K562 (cell line): ENCODE measurements around the gene ITGB5. TPM values are rescaled to one million over a fixed set of nuclear protein-coding genes. Genes with fewer than 3 reads are reported as not detected.

Experiments
- ATAC-seq: fragments of 200-7000 bp; cut with Tn5 transposase; 3 replicates; pipeline ENCODE4 v1.9.1; 2020; ENCODE audit warnings: moderate library complexity
- BruUV-seq: library from RNA; stranded (reverse); fragments of 400-500 nt; replicated peaks from 2 replicates; lab custom pipeline; 2021; lab: Mats Ljungman, UMichigan
- CTCF ChIA-PET: fragments of 300-600 bp; formaldehyde crosslinking; extraction: SDS; loops from one replicate; lab custom pipeline; 2021; ENCODE audit warnings: low intra/inter-chr PET ratio; lab: Yijun Ruan, JAX
- POLR2A ChIA-PET: fragments of 300-600, 350-650 bp; sonication (Branson Sonifier 250); formaldehyde crosslinking; extraction: SDS; loops from one replicate; lab custom pipeline; 2021; ENCODE audit warnings: antibody characterized with exemption, inconsistent platforms; lab: Yijun Ruan, JAX
- DNase-seq, 4 experiments: peaks; one replicate each; pipeline versions ENCODE4 v3.0.0 to v3.0.0-alpha.2; 2011 to 2018; ENCODE audit warnings: low spot score in 3 of 4, mixed read lengths in 3 of 4; ENCODE audit errors: extremely low read depth in 1 of 4
- FAIRE-seq: peaks from 2 replicates; lab custom pipeline; 2011; peaks lifted over from hg19 to GRCh38; lab: Jason Lieb, UNC
- H2AFZ ChIP-seq: 2 replicates; pipeline ENCODE4 v1.6.0; 2011; ENCODE audit warnings: low read depth, low read length, control low read depth, inconsistent platforms
- H3K27ac ChIP-seq: fragments of 200-600 bp; 3 replicates; pipeline ENCODE4 v1.8.0; 2011; ENCODE audit warnings: low read depth, mild to moderate bottlenecking, control low read depth, inconsistent platforms, low read length, moderate library complexity, mixed read lengths; ENCODE audit errors: extremely low read depth
- H3K27me3 ChIP-seq, 2 experiments: fragments of 300-600 bp in 1 of 2; 2 replicates in 1 of 2; 3 replicates in 1 of 2; pipeline versions ENCODE4 v1.6.0 to v1.8.0; 2011; ENCODE audit warnings: inconsistent platforms in 2 of 2, low read length in 2 of 2, mild to moderate bottlenecking in 1 of 2, mixed read lengths in 1 of 2, moderate library complexity in 1 of 2; ENCODE audit not compliant: control insufficient read depth in 2 of 2, insufficient read depth in 2 of 2
- H3K36me3 ChIP-seq: fragments of 300-600 bp; 3 replicates; pipeline ENCODE4 v1.8.0; 2011; ENCODE audit warnings: mild to moderate bottlenecking, low read length, inconsistent platforms; ENCODE audit not compliant: control insufficient read depth, insufficient read depth
- H3K4me1 ChIP-seq, 2 experiments: fragments of 200-600 bp in 1 of 2; replicated peaks in 1 of 2; 2 replicates in 1 of 2; 3 replicates in 1 of 2; pipeline versions ENCODE4 v1.5.1 to v1.8.0; 2011; ENCODE audit warnings: inconsistent platforms in 2 of 2, low read length in 2 of 2, mild to moderate bottlenecking in 1 of 2, mixed read lengths in 1 of 2, moderate library complexity in 1 of 2; ENCODE audit not compliant: control insufficient read depth in 2 of 2, insufficient read depth in 2 of 2
- H3K4me2 ChIP-seq: 2 replicates; pipeline ENCODE4 v1.6.1; 2011; ENCODE audit warnings: low read length, control low read depth, inconsistent platforms, mixed read lengths; ENCODE audit not compliant: insufficient read depth
- H3K4me3 ChIP-seq: fragments of 200-600 bp; sonication (generic), shearing (Covaris generic); 2 replicates; pipeline ENCODE4 v1.5.1; 2016; ENCODE audit warnings: control low read depth, inconsistent platforms
- H3K79me2 ChIP-seq: fragments of 200-600 bp; 3 replicates; pipeline ENCODE4 v1.8.0; 2011; ENCODE audit warnings: low read length, inconsistent platforms; ENCODE audit not compliant: control insufficient read depth, insufficient read depth
- H3K9ac ChIP-seq, 2 experiments: 2 replicates each; pipeline versions ENCODE4 v1.6.0 to v1.6.1; 2011; ENCODE audit warnings: low read depth in 2 of 2, low read length in 2 of 2, control low read depth in 1 of 2, inconsistent platforms in 1 of 2, mild to moderate bottlenecking in 1 of 2, mixed read lengths in 1 of 2; ENCODE audit not compliant: insufficient read depth in 1 of 2
- H3K9me1 ChIP-seq: one replicate; pipeline ENCODE4 v1.6.0; 2011; ENCODE audit warnings: inconsistent platforms, mild to moderate bottlenecking, low read length, moderate library complexity; ENCODE audit not compliant: control insufficient read depth, insufficient read depth
- H3K9me3 ChIP-seq: replicated peaks from 2 replicates; pipeline ENCODE4 v1.5.1; 2011; ENCODE audit warnings: low read depth, low read length, inconsistent platforms; ENCODE audit not compliant: control insufficient read depth, insufficient read depth
- H4K20me1 ChIP-seq: replicated peaks from 2 replicates; pipeline ENCODE4 v1.6.1; 2011; ENCODE audit warnings: low read length, inconsistent platforms, mixed read lengths; ENCODE audit not compliant: control insufficient read depth, insufficient read depth
- CBX1 ChIP-seq: sonication (generic); IDR thresholded peaks from 2 replicates; pipeline ENCODE4 v1.6.1; 2016; ENCODE audit warnings: antibody characterized with exemption, low read depth, mild to moderate bottlenecking
- EP300 ChIP-seq: IDR thresholded peaks from 2 replicates; pipeline ENCODE4 v1.6.1; 2012; ENCODE audit warnings: low read length, improper control_type of control experiment
- FOS ChIP-seq: IDR thresholded peaks from 3 replicates; pipeline ENCODE4 v1.6.1; 2011; ENCODE audit not compliant: insufficient read length; ENCODE audit errors: extremely low read depth
- GABPA ChIP-seq: fragments of 200-800 bp; sonication (Bioruptor generic); conservative IDR thresholded peaks from 2 replicates; pipeline ENCODE4 v1.6.1; 2016; ENCODE audit warnings: low read depth, missing genetic modification characterization, missing compliant biosample characterization
- GMEB1 ChIP-seq: fragments of 250-450 bp; sonication (Bioruptor Pico); IDR thresholded peaks from 2 replicates; pipeline ENCODE4 v1.4.0; 2020; ENCODE audit warnings: mild to moderate bottlenecking
- HOXB6 ChIP-seq: fragments of 250-450 bp; sonication (Bioruptor Pico); IDR thresholded peaks from 2 replicates; pipeline ENCODE4 v1.5.1; 2022; ENCODE audit warnings: mild to moderate bottlenecking, borderline replicate concordance
- NFIC ChIP-seq: fragments of 450-650 bp; IDR thresholded peaks from 2 replicates; pipeline ENCODE4 v1.6.1; 2017; ENCODE audit warnings: mild to moderate bottlenecking, inconsistent platforms
- NFXL1 ChIP-seq: fragments of 450-650 bp; formaldehyde crosslinking; IDR thresholded peaks from 2 replicates; pipeline ENCODE4 v1.4.0; 2021; ENCODE audit warnings: mild to moderate bottlenecking
- PKNOX1 ChIP-seq: fragments of 450-650 bp; IDR thresholded peaks from 2 replicates; pipeline ENCODE4 v1.6.1; 2016
- PRPF4 ChIP-seq: fragments of 200-400 bp; formaldehyde crosslinking; IDR thresholded peaks from one replicate; pipeline ENCODE4 v1.6.1; 2017; ENCODE audit warnings: low read length, low read depth, mild to moderate bottlenecking; ENCODE audit not compliant: insufficient read depth, poor library complexity, severe bottlenecking
- SAFB ChIP-seq: fragments of 200-400 bp; formaldehyde crosslinking; IDR thresholded peaks from 2 replicates; pipeline ENCODE4 v1.6.1; 2017; ENCODE audit warnings: low read depth, low read length, borderline replicate concordance
- SREBF2 ChIP-seq: sonication (generic); formaldehyde crosslinking; IDR thresholded peaks from 2 replicates; pipeline ENCODE4 v1.4.0; 2020; ENCODE audit warnings: mild to moderate bottlenecking, missing genetic modification reagents
- TRIM24 ChIP-seq, 2 experiments: fragments of 450-650 bp; IDR thresholded peaks; 2 replicates each; pipeline ENCODE4 v1.6.1; 2016
- ZC3H8 ChIP-seq: fragments of 450-650 bp; IDR thresholded peaks from 2 replicates; pipeline ENCODE4 v1.6.1; 2017
- WGBS: fragments of 100-300 bp; shearing (Covaris generic); methylation state at CpG from one replicate; pipeline ENCODE4 v1.1.6; 2016; ENCODE audit warnings: low coverage, mixed read lengths; ENCODE audit not compliant: insufficient coverage; ENCODE audit errors: missing lambda C conversion rate; 5-methylcytosine and 5-hydroxymethylcytosine counted together
- in situ Hi-C: fragments of 300-500 bp; cut with MboI; formaldehyde crosslinking; loops from 4 replicates; pipeline ENCODE4 v1.15.0; 2018; ENCODE audit warnings: inconsistent platforms, mixed read lengths
- intact Hi-C: fragments of 100-400 bp; cut with micrococcal nuclease; formaldehyde crosslinking; loops from 2 replicates; pipeline ENCODE4 v1.14.2; 2022
- polyA plus RNA-seq, 8 experiments: library from polyadenylated mRNA; depleted of rRNA in 4 of 8; stranded (reverse) in 5 of 8; unstranded in 3 of 8; fragments of >200 nt; fragmentation: Nextera tagmentation in 2 of 8; fragmentation: Illumina TruSeq in 1 of 8; extraction: Ambion mirVana in 2 of 8; extraction: Trizol in 1 of 8; gene quantifications; 2 replicates each; pipeline versions ENCODE4 v1.2.1 to v1.2.3, GENCODE V29; 2011 to 2014; ENCODE audit warnings: inconsistent platforms in 1 of 8, missing spikeins in 1 of 8
- total RNA-seq, 7 experiments: library from RNA; depleted of rRNA in 6 of 7; stranded (reverse); fragments of >200 nt in 6 of 7; fragmentation: Illumina TruSeq in 2 of 7; extraction: Trizol in 2 of 7; gene quantifications; 2 replicates each; pipeline versions ENCODE4 v1.2.1 to v1.2.3, GENCODE V29; 2011 to 2021; ENCODE audit warnings: low replicate concordance in 1 of 7
- TF ChIP-seq, protein P1 (sequence below): fragments of 450-650 bp; IDR thresholded peaks from 2 replicates; pipeline ENCODE4 v1.6.1; 2016; ENCODE audit warnings: missing biosample characterization, missing genetic modification characterization
- TF ChIP-seq, protein P2 (sequence below): sonication (generic); IDR thresholded peaks from 2 replicates; pipeline ENCODE4 v1.6.1; 2016

The ITGB5 gene
- total and polyA plus RNA-seq, 9 of the 15 experiments (the other 6 are each of a cell fraction or from before 2014, with no cell fraction given): 1.7 to 46.8 (median 9.9) TPM

DNA sequence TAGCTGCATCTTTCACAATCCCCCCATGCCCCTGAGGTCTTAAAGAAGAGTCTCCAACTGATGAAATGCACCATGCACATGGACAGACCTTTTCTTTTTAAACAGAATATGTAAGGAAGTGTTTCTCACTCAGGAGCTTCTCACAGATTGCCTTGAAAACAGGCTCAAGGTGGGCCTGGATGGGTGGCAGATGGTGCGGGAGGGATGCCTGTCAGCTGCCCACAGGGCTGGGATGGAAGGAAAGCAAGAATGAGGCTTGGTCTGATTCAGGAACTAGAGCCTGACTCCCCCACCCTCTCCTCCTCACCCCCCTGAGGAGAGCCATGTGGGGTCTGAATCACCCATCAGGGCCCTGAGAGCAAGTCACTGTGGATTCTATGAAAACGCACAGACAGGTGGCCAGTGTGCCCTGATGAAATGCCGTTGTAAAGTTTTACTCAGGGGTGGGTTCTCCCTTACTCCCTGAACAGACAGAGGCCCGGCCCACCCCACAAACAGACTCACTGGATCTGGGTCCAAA, 89.7 kb downstream of the ITGB5 start (continued):
- TF ChIP-seq, protein P1, sequence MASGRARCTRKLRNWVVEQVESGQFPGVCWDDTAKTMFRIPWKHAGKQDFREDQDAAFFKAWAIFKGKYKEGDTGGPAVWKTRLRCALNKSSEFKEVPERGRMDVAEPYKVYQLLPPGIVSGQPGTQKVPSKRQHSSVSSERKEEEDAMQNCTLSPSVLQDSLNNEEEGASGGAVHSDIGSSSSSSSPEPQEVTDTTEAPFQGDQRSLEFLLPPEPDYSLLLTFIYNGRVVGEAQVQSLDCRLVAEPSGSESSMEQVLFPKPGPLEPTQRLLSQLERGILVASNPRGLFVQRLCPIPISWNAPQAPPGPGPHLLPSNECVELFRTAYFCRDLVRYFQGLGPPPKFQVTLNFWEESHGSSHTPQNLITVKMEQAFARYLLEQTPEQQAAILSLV: no peak
- no peak for TF ChIP-seq NFIC
- no peak for TF ChIP-seq ZC3H8
- no peak for TF ChIP-seq GABPA (tag)
- TF ChIP-seq SREBF2 (CRISPR knock-in tag): no peak
- TF ChIP-seq, protein P2, sequence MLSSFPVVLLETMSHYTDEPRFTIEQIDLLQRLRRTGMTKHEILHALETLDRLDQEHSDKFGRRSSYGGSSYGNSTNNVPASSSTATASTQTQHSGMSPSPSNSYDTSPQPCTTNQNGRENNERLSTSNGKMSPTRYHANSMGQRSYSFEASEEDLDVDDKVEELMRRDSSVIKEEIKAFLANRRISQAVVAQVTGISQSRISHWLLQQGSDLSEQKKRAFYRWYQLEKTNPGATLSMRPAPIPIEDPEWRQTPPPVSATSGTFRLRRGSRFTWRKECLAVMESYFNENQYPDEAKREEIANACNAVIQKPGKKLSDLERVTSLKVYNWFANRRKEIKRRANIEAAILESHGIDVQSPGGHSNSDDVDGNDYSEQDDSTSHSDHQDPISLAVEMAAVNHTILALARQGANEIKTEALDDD: no peak
- TF ChIP-seq NFXL1 (CRISPR knock-in tag): no peak
- no peak for TF ChIP-seq HOXB6 (CRISPR knock-in tag)

GRCh38 chr3:124796477-124796876, 90.7 kb downstream of the ITGB5 start:
- Histone ChIP-seq H3K9ac (no peak overlapping the region), H3K36me3 (no peaks in the 10 kb centered on the region), H3K9me1 (no peaks in the 10 kb centered on the region), H3K4me1 (peaks cover 0 to 7% of the 10 kb centered on the region in 2 experiments; a peak in 3 of 5 replicates), H2AFZ (no peak overlapping the region), H4K20me1 (no peaks in the 10 kb centered on the region), H3K4me3 (no peak overlapping the region), H3K79me2 (no peaks in the 10 kb centered on the region), H3K9me3 (no peaks in the 10 kb centered on the region), H3K27me3 (no peaks in the 10 kb centered on the region), H3K4me2 (no peak overlapping the region), H3K27ac (no peak overlapping the region)
- no TSS peak for BruUV-seq
- ChIA-PET CTCF (no interaction called here), POLR2A (no interaction called here)
- 79% methylated on average over 19 of the region's 19 CpGs for WGBS
- FAIRE-seq (no peak), ATAC-seq (no peak), DNase-seq (no peak)
- intact Hi-C loops (no loop called here), in situ Hi-C loops (no loop called here)
- TF ChIP-seq FOS (no peak), CBX1 (no peak), PRPF4 (no peak), PKNOX1 (no peak), SAFB (no peak), TRIM24 (IDR thresholded peaks at IDR 0.05) (no peak), EP300 (no peak), GMEB1 (CRISPR knock-in tag) (no peak)
